Measurements from ENCODE around the gene TSFM.

Gene TSFM

DNA sequence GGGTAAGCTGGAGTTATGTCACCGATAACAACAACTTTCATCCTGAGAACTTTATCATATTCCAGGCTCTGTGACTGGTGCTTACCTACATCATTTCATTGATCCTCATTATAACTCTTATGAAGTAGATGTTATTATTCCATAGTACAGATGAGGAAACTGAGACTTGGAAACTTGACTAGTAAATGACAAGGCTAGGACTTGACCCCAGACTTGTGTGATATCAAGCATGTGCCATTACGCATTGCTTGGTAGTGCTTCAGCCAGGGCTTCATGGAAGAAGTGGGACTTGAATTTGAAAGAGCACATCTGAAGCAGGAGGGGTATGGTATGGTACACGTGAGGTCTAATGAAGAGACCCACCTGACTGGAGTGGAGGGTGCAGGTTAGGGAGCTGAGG is 24.1 kb downstream of the TSFM start:
- no peak for TF ChIP-seq EZH2 (IDR thresholded peaks at IDR 0.05; ENCODE audit: borderline replicate concordance, low read length)
- TF ChIP-seq, protein P1, sequence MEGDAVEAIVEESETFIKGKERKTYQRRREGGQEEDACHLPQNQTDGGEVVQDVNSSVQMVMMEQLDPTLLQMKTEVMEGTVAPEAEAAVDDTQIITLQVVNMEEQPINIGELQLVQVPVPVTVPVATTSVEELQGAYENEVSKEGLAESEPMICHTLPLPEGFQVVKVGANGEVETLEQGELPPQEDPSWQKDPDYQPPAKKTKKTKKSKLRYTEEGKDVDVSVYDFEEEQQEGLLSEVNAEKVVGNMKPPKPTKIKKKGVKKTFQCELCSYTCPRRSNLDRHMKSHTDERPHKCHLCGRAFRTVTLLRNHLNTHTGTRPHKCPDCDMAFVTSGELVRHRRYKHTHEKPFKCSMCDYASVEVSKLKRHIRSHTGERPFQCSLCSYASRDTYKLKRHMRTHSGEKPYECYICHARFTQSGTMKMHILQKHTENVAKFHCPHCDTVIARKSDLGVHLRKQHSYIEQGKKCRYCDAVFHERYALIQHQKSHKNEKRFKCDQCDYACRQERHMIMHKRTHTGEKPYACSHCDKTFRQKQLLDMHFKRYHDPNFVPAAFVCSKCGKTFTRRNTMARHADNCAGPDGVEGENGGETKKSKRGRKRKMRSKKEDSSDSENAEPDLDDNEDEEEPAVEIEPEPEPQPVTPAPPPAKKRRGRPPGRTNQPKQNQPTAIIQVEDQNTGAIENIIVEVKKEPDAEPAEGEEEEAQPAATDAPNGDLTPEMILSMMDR (IDR thresholded peaks at IDR 0.05; ENCODE audit: low read length) = no peak
- Histone ChIP-seq H3K4me2 (ENCODE audit: low read length) (no peak overlapping the region), H3K79me2 (ENCODE audit: insufficient read depth, low read length) (no peaks in the 10 kb centered on the region), H2AFZ (ENCODE audit: low read length) (no peak overlapping the region), H3F3A (ENCODE audit: insufficient read depth, low read length) (no peaks in the 10 kb centered on the region), H3K4me3 (ENCODE audit: low read depth, low read length, poor library complexity, severe bottlenecking) (no peak overlapping the region), H3K9me3 (ENCODE audit: low read length) (no peaks in the 10 kb centered on the region), H3K27ac (ENCODE audit: low read depth, low read length, poor library complexity, severe bottlenecking) (no peak overlapping the region), H3K4me1 (ENCODE audit: insufficient read depth, low read length, severe bottlenecking) (no peaks in the 10 kb centered on the region), H3K9ac (ENCODE audit: low read length) (no peak overlapping the region), H4K20me1 (ENCODE audit: insufficient read depth, low read length) (no peaks in the 10 kb centered on the region), H3K36me3 (ENCODE audit: insufficient read depth, low read length) (no peaks in the 10 kb centered on the region), H3K27me3 (ENCODE audit: insufficient read depth, low read length) (no peaks in the 10 kb centered on the region), H3K9me2 (ENCODE audit: low read depth, low read length) (no peaks in the 10 kb centered on the region)

DNA sequence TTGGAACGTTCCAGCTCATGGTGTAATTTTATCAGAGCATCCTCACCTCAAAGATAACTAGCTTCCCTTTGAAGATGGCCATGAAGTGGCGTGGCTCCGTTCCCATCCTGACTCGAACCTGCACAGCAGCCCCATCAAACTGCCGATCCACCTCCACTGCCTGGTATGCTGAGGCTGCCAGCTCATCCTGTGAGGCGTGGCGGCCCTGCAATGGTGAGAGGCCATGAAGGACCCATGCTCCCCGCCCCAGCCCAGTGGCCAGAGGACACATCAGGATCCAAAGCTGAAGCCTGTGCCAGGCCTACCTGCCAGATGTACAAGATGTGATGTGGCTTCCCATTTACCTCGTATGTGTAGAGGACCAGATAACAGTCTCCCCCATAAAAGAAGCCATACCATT is 24.7 kb downstream of the TSFM start:
- Histone ChIP-seq H3K36me3 (ENCODE audit: insufficient read depth, low read length) (no peaks in the 10 kb centered on the region), H3K79me2 (ENCODE audit: insufficient read depth, low read length) (no peaks in the 10 kb centered on the region), H3K9me2 (ENCODE audit: low read depth, low read length) (no peaks in the 10 kb centered on the region), H3K4me1 (ENCODE audit: insufficient read depth, low read length, severe bottlenecking) (no peaks in the 10 kb centered on the region), H2AFZ (ENCODE audit: low read length) (no peak overlapping the region), H3K27ac (ENCODE audit: low read depth, low read length, poor library complexity, severe bottlenecking) (no peak overlapping the region), H3K4me2 (ENCODE audit: low read length) (no peak overlapping the region), H3K9me3 (ENCODE audit: low read length) (no peaks in the 10 kb centered on the region), H3K27me3 (ENCODE audit: insufficient read depth, low read length) (no peaks in the 10 kb centered on the region), H3F3A (ENCODE audit: insufficient read depth, low read length) (no peaks in the 10 kb centered on the region), H4K20me1 (ENCODE audit: insufficient read depth, low read length) (no peaks in the 10 kb centered on the region), H3K9ac (ENCODE audit: low read length) (no peak overlapping the region), H3K4me3 (ENCODE audit: low read depth, low read length, poor library complexity, severe bottlenecking) (no peak overlapping the region)
- TF ChIP-seq, protein P1 (IDR thresholded peaks at IDR 0.05; ENCODE audit: low read length) = no peak
- no peak for TF ChIP-seq EZH2 (IDR thresholded peaks at IDR 0.05; ENCODE audit: borderline replicate concordance, low read length)

DNA sequence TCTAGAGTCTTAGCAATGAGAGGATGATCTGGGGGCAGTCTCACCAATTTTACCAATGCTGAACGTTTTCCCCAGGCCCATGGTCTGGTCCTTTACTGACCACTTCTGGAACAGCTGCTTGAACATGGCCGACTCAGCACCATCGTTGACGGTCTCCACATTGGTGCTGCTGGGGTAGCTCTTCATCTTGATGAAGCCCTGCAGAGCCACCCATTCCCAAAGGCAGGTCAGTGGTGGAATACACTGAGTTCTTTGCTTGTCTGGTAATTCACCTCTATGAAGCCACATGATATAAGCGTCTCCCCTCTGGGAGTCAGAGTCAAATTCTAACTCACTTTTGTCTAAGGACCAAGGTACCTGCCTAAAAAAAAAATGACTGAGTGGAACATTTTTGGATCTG is 25.8 kb downstream of the TSFM start:
- no peaks in the 10 kb centered on the region for H4K20me1 ChIP-seq (ENCODE audit: insufficient read depth, low read length)
- no peaks in the 10 kb centered on the region for H3K4me1 ChIP-seq (ENCODE audit: insufficient read depth, low read length, severe bottlenecking)
- H3K79me2 ChIP-seq (ENCODE audit: insufficient read depth, low read length) = no peaks in the 10 kb centered on the region
- TF ChIP-seq, protein P1 (IDR thresholded peaks at IDR 0.05; ENCODE audit: low read length) = no peak
- TF ChIP-seq EZH2 (IDR thresholded peaks at IDR 0.05; ENCODE audit: borderline replicate concordance, low read length) = no peak
- no peaks in the 10 kb centered on the region for H3K36me3 ChIP-seq (ENCODE audit: insufficient read depth, low read length)
- H3K4me3 ChIP-seq (ENCODE audit: low read depth, low read length, poor library complexity, severe bottlenecking) = no peak overlapping the region
- H3F3A ChIP-seq (ENCODE audit: insufficient read depth, low read length) = no peaks in the 10 kb centered on the region
- no peaks in the 10 kb centered on the region for H3K27me3 ChIP-seq (ENCODE audit: insufficient read depth, low read length)
- no peaks in the 10 kb centered on the region for H3K9me3 ChIP-seq (ENCODE audit: low read length)
- H3K9ac ChIP-seq (ENCODE audit: low read length) = no peak overlapping the region
- H2AFZ ChIP-seq (ENCODE audit: low read length) = no peak overlapping the region
- H3K27ac ChIP-seq (ENCODE audit: low read depth, low read length, poor library complexity, severe bottlenecking) = no peak overlapping the region
- no peak overlapping the region for H3K4me2 ChIP-seq (ENCODE audit: low read length)
- no peaks in the 10 kb centered on the region for H3K9me2 ChIP-seq (ENCODE audit: low read depth, low read length)

Data from OCI-LY1 (cell line).